Measurements from ENCODE around the gene COL6A2. TPM values are rescaled to one million over a fixed set of nuclear protein-coding genes. Genes with fewer than 3 reads are reported as not detected.

The COL6A2 gene
- total RNA-seq, 1 donor from 2014 or later = 459 TPM

DNA sequence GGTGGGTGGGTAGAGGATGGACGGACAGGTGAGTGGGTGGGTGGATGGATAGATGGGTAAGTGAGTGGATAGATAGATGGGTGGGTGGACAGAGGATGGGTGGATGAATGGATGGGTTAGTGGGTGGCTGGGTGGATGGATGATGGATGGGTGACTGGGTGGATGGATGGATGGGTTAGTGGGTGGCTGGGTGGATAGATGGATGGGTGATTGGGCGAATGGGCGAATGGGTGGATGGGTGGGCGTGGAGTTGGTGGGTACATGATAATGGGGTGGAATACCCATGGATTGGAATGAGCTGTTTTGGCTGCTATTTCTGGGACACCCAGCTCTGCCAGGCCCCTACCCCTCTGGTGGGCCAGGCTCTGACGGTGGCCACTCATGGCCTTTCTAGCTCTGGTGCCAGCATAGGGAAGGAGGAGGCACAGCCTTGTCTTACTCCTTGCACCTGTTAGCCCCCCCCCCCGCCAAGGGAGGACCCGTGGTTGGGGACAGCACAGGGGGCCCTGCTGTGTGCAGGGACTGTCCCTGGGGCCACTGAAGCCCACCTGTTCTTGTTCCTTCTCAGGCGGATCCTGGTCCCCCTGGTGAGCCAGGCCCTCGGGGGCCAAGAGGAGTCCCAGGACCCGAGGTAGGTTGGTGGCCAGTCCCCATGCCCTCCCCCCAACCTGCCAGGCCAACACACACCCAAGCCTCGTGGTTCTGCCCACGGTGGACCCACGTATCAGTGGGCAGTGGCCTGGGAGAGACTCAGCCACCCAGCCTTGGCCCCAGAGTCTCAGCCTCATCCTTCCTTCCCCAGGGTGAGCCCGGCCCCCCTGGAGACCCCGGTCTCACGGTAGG lies 26.4 kb downstream of the COL6A2 start:
- H3K27ac ChIP-seq (ENCODE audit: low read depth, low read length) = no peak overlapping the region
- no peak overlapping the region for H3K9ac ChIP-seq (ENCODE audit: low read depth in 1 of 3, low read length in 3 of 3)
- no peak overlapping the region for H3K4me3 ChIP-seq (ENCODE audit: low read length in 3 of 3)
- peaks cover 0 to 20% (median 16%) of the 10 kb centered on the region in 3 donors for H3K36me3 ChIP-seq (ENCODE audit: control insufficient read depth in 3 of 3, insufficient read depth in 3 of 3, low read length in 3 of 3)
- H3K4me1 ChIP-seq (ENCODE audit: control insufficient read depth in 3 of 3, insufficient read depth in 3 of 3, low read length in 3 of 3) = no peaks in the 10 kb centered on the region
- peaks cover 0 to 2% (median 0%) of the 10 kb centered on the region in 3 donors for H3K9me3 ChIP-seq (ENCODE audit: control insufficient read depth in 3 of 3, low read length in 3 of 3)
- no peaks in the 10 kb centered on the region for H3K27me3 ChIP-seq (ENCODE audit: control insufficient read depth in 3 of 3, insufficient read depth in 3 of 3, low read length in 3 of 3)

GRCh38 chr21:46124926-46125845 lies 27.3 kb downstream of the COL6A2 start:
- Histone ChIP-seq H3K4me1 (ENCODE audit: control insufficient read depth in 3 of 3, insufficient read depth in 3 of 3, low read length in 3 of 3) (no peaks in the 10 kb centered on the region), H3K27ac (ENCODE audit: low read depth, low read length) (no peak overlapping the region), H3K27me3 (ENCODE audit: control insufficient read depth in 3 of 3, insufficient read depth in 3 of 3, low read length in 3 of 3) (no peaks in the 10 kb centered on the region), H3K4me3 (ENCODE audit: low read length in 3 of 3) (no peak overlapping the region), H3K9ac (ENCODE audit: low read depth in 1 of 3, low read length in 3 of 3) (no peak overlapping the region), H3K9me3 (ENCODE audit: control insufficient read depth in 3 of 3, low read length in 3 of 3) (peaks cover 0 to 2% (median 0%) of the 10 kb centered on the region in 3 donors), H3K36me3 (ENCODE audit: control insufficient read depth in 3 of 3, insufficient read depth in 3 of 3, low read length in 3 of 3) (peaks cover 0 to 18% (median 16%) of the 10 kb centered on the region in 3 donors)

DNA sequence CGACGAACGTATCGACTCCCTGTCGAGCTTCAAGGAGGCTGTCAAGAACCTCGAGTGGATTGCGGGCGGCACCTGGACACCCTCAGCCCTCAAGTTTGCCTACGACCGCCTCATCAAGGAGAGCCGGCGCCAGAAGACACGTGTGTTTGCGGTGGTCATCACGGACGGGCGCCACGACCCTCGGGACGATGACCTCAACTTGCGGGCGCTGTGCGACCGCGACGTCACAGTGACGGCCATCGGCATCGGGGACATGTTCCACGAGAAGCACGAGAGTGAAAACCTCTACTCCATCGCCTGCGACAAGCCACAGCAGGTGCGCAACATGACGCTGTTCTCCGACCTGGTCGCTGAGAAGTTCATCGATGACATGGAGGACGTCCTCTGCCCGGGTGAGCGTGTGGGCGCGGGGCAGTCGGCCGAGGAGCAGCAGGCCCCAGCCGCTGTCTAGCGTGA lies 28.0 kb downstream of the COL6A2 start:
- H3K36me3 ChIP-seq (ENCODE audit: control insufficient read depth in 3 of 3, insufficient read depth in 3 of 3, low read length in 3 of 3) = peaks cover 0 to 16% (median 15%) of the 10 kb centered on the region in 3 donors

DNA sequence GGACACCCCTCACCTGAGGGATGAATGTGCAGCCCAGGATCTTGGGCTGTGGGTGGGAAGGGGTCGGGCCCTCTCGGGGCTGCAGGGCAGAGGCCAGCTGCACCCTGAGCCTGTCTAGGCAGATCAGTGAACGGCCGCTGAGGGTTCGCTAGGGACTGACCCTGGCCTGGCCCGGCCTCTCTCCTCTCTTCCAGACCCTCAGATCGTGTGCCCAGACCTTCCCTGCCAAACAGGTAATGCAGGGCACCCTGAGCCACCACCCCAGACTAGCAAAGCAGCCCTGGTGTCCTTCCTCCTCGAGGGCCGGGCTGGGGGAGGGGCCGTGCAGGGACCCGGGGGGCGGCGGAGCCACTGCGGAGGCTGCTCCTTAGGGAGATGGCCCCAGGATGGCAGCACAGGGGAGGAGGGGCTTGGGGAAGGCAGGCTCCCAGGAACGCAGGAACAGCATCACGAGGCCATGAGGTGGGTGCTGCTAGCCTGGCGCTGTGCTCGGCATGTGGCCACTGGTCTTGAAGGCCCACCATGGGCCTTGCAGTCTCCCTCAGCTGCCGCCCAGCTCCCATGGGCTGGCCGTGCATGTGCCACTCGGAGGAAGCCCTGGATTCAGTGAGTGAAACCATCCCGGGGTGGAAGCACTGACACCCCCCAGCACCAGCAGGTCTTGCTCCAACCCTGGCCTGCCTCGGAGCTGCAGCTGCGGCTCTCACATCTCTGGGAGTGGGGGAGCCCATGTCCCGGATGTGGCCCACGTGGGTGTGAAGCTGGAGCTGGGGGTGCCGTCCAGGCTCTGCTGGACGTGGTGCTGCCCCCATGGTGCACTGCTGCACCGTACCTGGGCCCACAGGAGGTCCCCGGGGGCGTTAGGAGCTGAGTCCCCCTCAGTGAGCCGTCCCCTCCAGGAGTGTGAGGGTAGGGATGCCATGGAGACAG lies 28.7 kb downstream of the COL6A2 start:
- Histone ChIP-seq H3K27ac (ENCODE audit: low read depth, low read length) (no peak overlapping the region), H3K9me3 (ENCODE audit: control insufficient read depth in 3 of 3, low read length in 3 of 3) (peaks cover 0 to 2% (median 0%) of the 10 kb centered on the region in 3 donors), H3K4me1 (ENCODE audit: control insufficient read depth in 3 of 3, insufficient read depth in 3 of 3, low read length in 3 of 3) (no peaks in the 10 kb centered on the region), H3K36me3 (ENCODE audit: control insufficient read depth in 3 of 3, insufficient read depth in 3 of 3, low read length in 3 of 3) (peaks cover 0 to 16% (median 14%) of the 10 kb centered on the region in 3 donors), H3K4me3 (ENCODE audit: low read length in 3 of 3) (no peak overlapping the region), H3K9ac (ENCODE audit: low read depth in 1 of 3, low read length in 3 of 3) (no peak overlapping the region), H3K27me3 (ENCODE audit: control insufficient read depth in 3 of 3, insufficient read depth in 3 of 3, low read length in 3 of 3) (peaks cover 0 to 4% (median 0%) of the 10 kb centered on the region in 3 donors)

More for the DNA sequence above, 28.0 kb downstream of the COL6A2 start:
- Histone ChIP-seq H3K27ac (ENCODE audit: low read depth, low read length) (no peak overlapping the region), H3K9me3 (ENCODE audit: control insufficient read depth in 3 of 3, low read length in 3 of 3) (peaks cover 0 to 2% (median 0%) of the 10 kb centered on the region in 3 donors), H3K9ac (ENCODE audit: low read depth in 1 of 3, low read length in 3 of 3) (no peak overlapping the region), H3K4me1 (ENCODE audit: control insufficient read depth in 3 of 3, insufficient read depth in 3 of 3, low read length in 3 of 3) (no peaks in the 10 kb centered on the region), H3K4me3 (ENCODE audit: low read length in 3 of 3) (no peak overlapping the region), H3K27me3 (ENCODE audit: control insufficient read depth in 3 of 3, insufficient read depth in 3 of 3, low read length in 3 of 3) (peaks cover 0 to under 1% (median 0%) of the 10 kb centered on the region in 3 donors)

DNA sequence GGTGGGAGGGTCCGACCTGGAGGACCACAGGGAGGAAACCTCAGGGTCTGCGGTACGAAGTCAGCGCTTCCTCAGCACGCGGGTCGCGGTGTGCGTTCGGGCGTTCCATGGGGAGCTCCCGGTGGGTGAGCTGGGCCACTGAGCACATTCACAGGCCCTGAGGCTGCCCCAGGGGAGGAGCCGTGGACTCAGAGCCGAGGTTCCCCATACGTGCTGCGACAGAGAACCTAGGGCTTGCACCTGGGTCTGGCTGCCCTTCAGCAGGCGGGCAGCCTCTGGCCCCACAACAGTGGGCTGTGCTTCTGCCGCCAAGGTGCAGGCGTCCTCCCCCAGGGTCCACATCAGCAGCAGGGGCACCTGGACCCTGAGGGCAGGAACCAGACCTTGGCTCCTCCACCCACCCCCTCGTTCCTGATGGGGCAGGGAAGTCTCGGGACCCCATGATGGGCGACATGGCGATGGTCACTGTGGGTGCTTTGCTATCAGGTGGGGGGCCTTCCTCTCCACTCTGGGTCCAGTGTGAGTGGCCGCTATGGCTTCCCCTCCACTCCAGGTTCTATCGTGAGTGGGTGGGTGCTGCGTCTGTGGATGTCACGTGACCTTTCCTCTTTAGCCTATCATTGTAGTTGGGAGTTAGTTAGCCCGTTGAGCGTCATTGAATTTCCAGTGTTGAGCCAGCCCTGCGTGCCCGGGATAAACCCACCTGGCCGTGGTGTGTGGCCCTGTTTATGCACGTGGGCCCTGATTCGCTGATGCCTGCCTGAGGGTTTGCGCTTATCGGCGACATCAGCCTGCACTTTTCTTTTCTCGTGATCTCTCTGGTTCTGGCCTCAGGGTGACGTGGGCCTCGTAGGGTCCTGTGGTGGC lies 29.6 kb downstream of the COL6A2 start:
- Histone ChIP-seq H3K9me3 (ENCODE audit: control insufficient read depth in 3 of 3, low read length in 3 of 3) (peaks cover 0 to 2% (median 0%) of the 10 kb centered on the region in 3 donors), H3K4me3 (ENCODE audit: low read length in 3 of 3) (no peak overlapping the region), H3K9ac (ENCODE audit: low read depth in 1 of 3, low read length in 3 of 3) (no peak overlapping the region), H3K4me1 (ENCODE audit: control insufficient read depth in 3 of 3, insufficient read depth in 3 of 3, low read length in 3 of 3) (no peaks in the 10 kb centered on the region), H3K27me3 (ENCODE audit: control insufficient read depth in 3 of 3, insufficient read depth in 3 of 3, low read length in 3 of 3) (peaks cover 0 to 4% (median 0%) of the 10 kb centered on the region in 3 donors), H3K27ac (ENCODE audit: low read depth, low read length) (no peak overlapping the region), H3K36me3 (ENCODE audit: control insufficient read depth in 3 of 3, insufficient read depth in 3 of 3, low read length in 3 of 3) (peaks cover 0 to 10% (median 10%) of the 10 kb centered on the region in 3 donors)

- Histone ChIP-seq H3K4me1 (ENCODE audit: control insufficient read depth in 3 of 3, insufficient read depth in 3 of 3, low read length in 3 of 3) (no peaks in the 10 kb centered on the region), H3K9me3 (ENCODE audit: control insufficient read depth in 3 of 3, low read length in 3 of 3) (peaks cover 0 to 2% (median 0%) of the 10 kb centered on the region in 3 donors), H3K36me3 (ENCODE audit: control insufficient read depth in 3 of 3, insufficient read depth in 3 of 3, low read length in 3 of 3) (peaks cover 0 to 10% (median 6%) of the 10 kb centered on the region in 3 donors), H3K27ac (ENCODE audit: low read depth, low read length) (no peak overlapping the region), H3K9ac (ENCODE audit: low read depth in 1 of 3, low read length in 3 of 3) (no peak overlapping the region), H3K4me3 (ENCODE audit: low read length in 3 of 3) (no peak overlapping the region), H3K27me3 (ENCODE audit: control insufficient read depth in 3 of 3, insufficient read depth in 3 of 3, low read length in 3 of 3) (peaks cover 0 to 4% (median 0%) of the 10 kb centered on the region in 3 donors)
These were observed 30.4 kb downstream of the COL6A2 start for GRCh38 chr21:46128106-46128932.

GRCh38 chr21:46128933-46129571 lies 31.1 kb downstream of the COL6A2 start:
- Histone ChIP-seq H3K4me3 (ENCODE audit: low read length in 3 of 3) (no peak overlapping the region), H3K9me3 (ENCODE audit: control insufficient read depth in 3 of 3, low read length in 3 of 3) (peaks cover 0 to 2% (median 2%) of the 10 kb centered on the region in 3 donors), H3K36me3 (ENCODE audit: control insufficient read depth in 3 of 3, insufficient read depth in 3 of 3, low read length in 3 of 3) (peaks cover 0 to 10% (median 6%) of the 10 kb centered on the region in 3 donors), H3K27ac (ENCODE audit: low read depth, low read length) (no peak overlapping the region), H3K27me3 (ENCODE audit: control insufficient read depth in 3 of 3, insufficient read depth in 3 of 3, low read length in 3 of 3) (peaks cover 0 to 4% (median 0%) of the 10 kb centered on the region in 3 donors), H3K4me1 (ENCODE audit: control insufficient read depth in 3 of 3, insufficient read depth in 3 of 3, low read length in 3 of 3) (no peaks in the 10 kb centered on the region), H3K9ac (ENCODE audit: low read depth in 1 of 3, low read length in 3 of 3) (no peak overlapping the region)
